Measurements from ENCODE around the gene ITGA1.

The ITGA1 gene

GRCh38 chr5:52837591-52838001 is 49.9 kb downstream of the ITGA1 start:
- no peak for TF ChIP-seq CTCF (conservative IDR thresholded peaks at IDR 0.05; ENCODE audit: low read length)
- no peak for TF ChIP-seq EZH2phosphoT487 (IDR thresholded peaks at IDR 0.05; ENCODE audit: borderline replicate concordance)

DNA sequence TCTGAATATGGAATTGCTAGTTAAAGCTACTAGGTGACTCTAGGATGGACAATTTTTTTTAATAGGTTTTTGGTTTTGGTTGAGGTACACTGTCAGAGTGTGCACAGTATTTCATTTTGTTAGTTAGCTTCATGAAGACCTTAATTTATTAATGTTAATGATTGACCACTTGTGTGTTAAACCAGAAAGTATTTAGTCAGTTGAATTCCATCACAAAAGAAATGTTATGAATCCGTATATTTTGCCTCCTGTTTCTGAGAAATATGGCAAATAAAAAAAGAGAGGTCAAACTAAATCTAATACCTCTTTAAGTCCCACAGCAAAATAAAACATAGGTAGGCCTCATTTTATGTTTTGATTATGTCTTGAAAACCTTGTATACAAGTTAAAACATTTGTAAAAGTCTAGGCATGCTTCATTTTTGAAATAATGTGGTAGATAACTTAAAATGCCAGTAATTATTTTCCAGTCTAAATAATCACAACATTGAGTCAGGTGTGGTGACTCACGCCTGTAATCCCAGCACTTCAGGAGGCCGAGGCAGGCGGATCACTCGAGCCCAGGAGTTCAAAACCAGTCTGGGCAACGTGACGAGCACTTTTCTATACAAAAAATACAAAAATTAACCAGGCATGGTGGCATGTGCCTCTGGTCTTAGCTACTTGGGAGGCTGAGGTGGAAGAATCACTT is 50.8 kb downstream of the ITGA1 start:
- no peaks in the 10 kb centered on the region for H3K36me3 ChIP-seq (ENCODE audit: insufficient read depth, low read length)
- H3K4me2 ChIP-seq (ENCODE audit: low read depth, low read length, poor library complexity, severe bottlenecking) = no peak overlapping the region
- no peak overlapping the region for H3K4me3 ChIP-seq (ENCODE audit: low read length, poor library complexity, severe bottlenecking)
- no peaks in the 10 kb centered on the region for H3K9me3 ChIP-seq (ENCODE audit: insufficient read depth, low read depth, low read length)
- no peaks in the 10 kb centered on the region for H3K9me2 ChIP-seq (replicated peaks; ENCODE audit: low read depth, low read length)
- no peak overlapping the region for H3K9ac ChIP-seq (ENCODE audit: low read depth, low read length, poor library complexity, severe bottlenecking)
- H3F3A ChIP-seq (ENCODE audit: low read depth) = no peaks in the 10 kb centered on the region
- TF ChIP-seq EZH2phosphoT487 (IDR thresholded peaks at IDR 0.05; ENCODE audit: borderline replicate concordance) = no peak
- TF ChIP-seq CTCF (conservative IDR thresholded peaks at IDR 0.05; ENCODE audit: low read length) = no peak
- H3K27me3 ChIP-seq (ENCODE audit: insufficient read depth, low read length, poor library complexity, severe bottlenecking) = no peaks in the 10 kb centered on the region
- H4K20me1 ChIP-seq (ENCODE audit: insufficient read depth, low read length, poor library complexity, severe bottlenecking) = no peaks in the 10 kb centered on the region
- H3K79me2 ChIP-seq (ENCODE audit: insufficient read depth, low read length) = no peaks in the 10 kb centered on the region
- no peaks in the 10 kb centered on the region for H3K4me1 ChIP-seq (ENCODE audit: insufficient read depth, low read length, poor library complexity, severe bottlenecking)
- no peak overlapping the region for H2AFZ ChIP-seq (ENCODE audit: low read length)

More at GRCh38 chr5:52837591-52838001, 49.9 kb downstream of the ITGA1 start:
- no peaks in the 10 kb centered on the region for H3K36me3 ChIP-seq (ENCODE audit: insufficient read depth, low read length)
- H3K27me3 ChIP-seq (ENCODE audit: insufficient read depth, low read length, poor library complexity, severe bottlenecking) = no peaks in the 10 kb centered on the region
- H4K20me1 ChIP-seq (ENCODE audit: insufficient read depth, low read length, poor library complexity, severe bottlenecking) = no peaks in the 10 kb centered on the region
- H3K4me2 ChIP-seq (ENCODE audit: low read depth, low read length, poor library complexity, severe bottlenecking) = no peak overlapping the region
- no peaks in the 10 kb centered on the region for H3K9me2 ChIP-seq (replicated peaks; ENCODE audit: low read depth, low read length)
- H3K4me1 ChIP-seq (ENCODE audit: insufficient read depth, low read length, poor library complexity, severe bottlenecking) = no peaks in the 10 kb centered on the region
- no peak overlapping the region for H2AFZ ChIP-seq (ENCODE audit: low read length)
- no peaks in the 10 kb centered on the region for H3K79me2 ChIP-seq (ENCODE audit: insufficient read depth, low read length)
- H3K9ac ChIP-seq (ENCODE audit: low read depth, low read length, poor library complexity, severe bottlenecking) = no peak overlapping the region
- no peaks in the 10 kb centered on the region for H3F3A ChIP-seq (ENCODE audit: low read depth)
- H3K4me3 ChIP-seq (ENCODE audit: low read length, poor library complexity, severe bottlenecking) = no peak overlapping the region
- H3K9me3 ChIP-seq (ENCODE audit: insufficient read depth, low read depth, low read length) = no peaks in the 10 kb centered on the region

DNA sequence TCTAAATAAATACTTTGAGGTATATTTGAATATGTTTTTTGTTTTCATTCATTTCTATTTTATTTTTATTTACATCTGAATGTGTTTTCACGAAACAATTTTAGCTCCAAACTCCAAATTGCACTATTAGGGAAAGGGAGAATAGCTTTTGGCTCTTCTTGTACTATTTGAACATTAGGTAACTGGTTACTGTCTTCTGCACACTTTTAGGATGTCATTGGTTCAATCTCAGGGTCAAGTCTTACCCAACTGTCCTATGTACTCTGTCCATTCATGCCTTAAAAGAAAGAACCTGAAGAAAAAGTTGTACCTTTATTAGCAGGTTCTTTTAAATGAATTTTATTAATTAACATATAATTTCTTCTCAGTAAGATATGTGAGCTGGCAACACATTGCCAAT is 51.6 kb downstream of the ITGA1 start:
- H3K9me2 ChIP-seq (replicated peaks; ENCODE audit: low read depth, low read length) = no peaks in the 10 kb centered on the region
- no peaks in the 10 kb centered on the region for H3K36me3 ChIP-seq (ENCODE audit: insufficient read depth, low read length)
- H3K4me1 ChIP-seq (ENCODE audit: insufficient read depth, low read length, poor library complexity, severe bottlenecking) = no peaks in the 10 kb centered on the region
- H3K9ac ChIP-seq (ENCODE audit: low read depth, low read length, poor library complexity, severe bottlenecking) = no peak overlapping the region
- H3K4me3 ChIP-seq (ENCODE audit: low read length, poor library complexity, severe bottlenecking) = no peak overlapping the region
- no peaks in the 10 kb centered on the region for H3K9me3 ChIP-seq (ENCODE audit: insufficient read depth, low read depth, low read length)
- H2AFZ ChIP-seq (ENCODE audit: low read length) = no peak overlapping the region
- no peaks in the 10 kb centered on the region for H3K79me2 ChIP-seq (ENCODE audit: insufficient read depth, low read length)
- no peaks in the 10 kb centered on the region for H3K27me3 ChIP-seq (ENCODE audit: insufficient read depth, low read length, poor library complexity, severe bottlenecking)
- no peak overlapping the region for H3K4me2 ChIP-seq (ENCODE audit: low read depth, low read length, poor library complexity, severe bottlenecking)
- TF ChIP-seq CTCF (conservative IDR thresholded peaks at IDR 0.05; ENCODE audit: low read length) (no peak), EZH2phosphoT487 (IDR thresholded peaks at IDR 0.05; ENCODE audit: borderline replicate concordance) (no peak)
- H4K20me1 ChIP-seq (ENCODE audit: insufficient read depth, low read length, poor library complexity, severe bottlenecking) = no peaks in the 10 kb centered on the region
- H3F3A ChIP-seq (ENCODE audit: low read depth) = no peaks in the 10 kb centered on the region

Data from Loucy (cell line).